Mesenteric fat pad (tissue), 1 donor: Measurements from ENCODE around the gene CDHR3. TPM values are rescaled to one million over a fixed set of nuclear protein-coding genes. Genes with fewer than 3 reads are reported as not detected.

Experiments
- DNase-seq: peaks from one replicate; pipeline ENCODE4 v3.0.0-alpha.2; 2020; ENCODE audit warnings: low spot score
- total RNA-seq: library from RNA; stranded (reverse); fragmentation: NEBNext Ultra II Directional; extraction: Animal tissue kit (Norgen Biotek cat#: 25700); gene quantifications from one replicate; pipeline ENCODE4 v1.2.1, GENCODE V29; 2021
- donor health status: DM: yes; HTN: yes; CAD: no.

CDHR3 gene
- total RNA-seq, 1 donor from 2014 or later = 35.7 TPM

GRCh38 chr7:106048706-106049020, 85.6 kb downstream of the CDHR3 start:
- DNase-seq = no peak

DNA sequence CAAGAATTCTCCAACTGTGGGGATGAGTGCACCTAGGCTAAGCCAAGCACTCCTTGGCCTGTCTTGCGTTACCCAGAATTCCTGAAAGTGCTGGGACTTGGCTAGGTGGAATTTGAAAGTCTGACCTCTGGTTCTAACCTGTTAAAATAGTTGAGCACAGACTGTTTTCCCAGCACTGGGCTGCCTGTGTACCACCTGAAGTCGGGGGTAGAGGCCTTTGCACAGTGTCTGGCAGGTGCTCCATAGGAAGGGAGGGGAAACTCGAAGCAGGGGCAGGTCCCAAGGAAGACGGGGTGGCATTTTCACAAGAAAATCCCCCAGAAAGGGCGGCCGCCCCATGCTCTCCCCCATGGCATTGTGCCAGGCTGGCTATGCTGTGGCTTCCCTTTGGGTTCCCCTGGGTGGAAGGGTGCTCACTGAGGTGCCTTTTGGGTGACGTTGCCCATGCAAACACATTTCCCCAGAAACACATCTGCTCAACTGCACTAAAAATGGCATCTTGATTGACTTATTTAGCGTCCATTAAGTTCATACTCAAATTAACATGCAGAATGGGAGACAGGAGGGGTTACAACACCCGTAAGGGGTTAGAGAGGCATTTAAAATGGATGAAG, 86.2 kb downstream of the CDHR3 start:
- no peak for DNase-seq

- DNase-seq = no peak
These were observed 87.1 kb downstream of the CDHR3 start for GRCh38 chr7:106050002-106050745.

DNA sequence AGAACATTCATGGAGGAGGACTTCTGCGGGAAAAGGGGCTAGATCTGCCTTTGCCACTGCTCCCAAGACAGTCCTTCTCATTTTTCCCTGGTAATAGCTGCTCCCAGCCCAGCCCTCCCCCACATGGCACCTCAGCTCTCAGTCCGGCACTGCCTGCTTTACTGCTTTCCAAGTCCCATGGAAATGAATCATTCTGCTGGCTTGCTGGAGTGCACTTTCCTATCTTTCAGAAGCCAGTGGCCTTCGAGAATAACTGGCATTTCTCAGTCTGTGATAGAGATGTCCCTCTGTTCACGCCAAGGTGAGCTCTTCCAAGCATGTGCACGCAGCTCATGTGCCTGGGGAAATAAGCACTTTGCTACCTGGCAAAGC, 87.7 kb downstream of the CDHR3 start:
- DNase-seq = no peak

GRCh38 chr7:106052681-106053080, 89.6 kb downstream of the CDHR3 start:
- no peak for DNase-seq

GRCh38 chr7:106053109-106053508, 90.0 kb downstream of the CDHR3 start:
- DNase-seq = no peak

GRCh38 chr7:106054156-106054910, 91.3 kb downstream of the CDHR3 start:
- no peak for DNase-seq

- DNase-seq = no peak
These were observed 92.0 kb downstream of the CDHR3 start for GRCh38 chr7:106054971-106055532.

GRCh38 chr7:106056513-106057203, 93.6 kb downstream of the CDHR3 start:
- no peak for DNase-seq

DNA sequence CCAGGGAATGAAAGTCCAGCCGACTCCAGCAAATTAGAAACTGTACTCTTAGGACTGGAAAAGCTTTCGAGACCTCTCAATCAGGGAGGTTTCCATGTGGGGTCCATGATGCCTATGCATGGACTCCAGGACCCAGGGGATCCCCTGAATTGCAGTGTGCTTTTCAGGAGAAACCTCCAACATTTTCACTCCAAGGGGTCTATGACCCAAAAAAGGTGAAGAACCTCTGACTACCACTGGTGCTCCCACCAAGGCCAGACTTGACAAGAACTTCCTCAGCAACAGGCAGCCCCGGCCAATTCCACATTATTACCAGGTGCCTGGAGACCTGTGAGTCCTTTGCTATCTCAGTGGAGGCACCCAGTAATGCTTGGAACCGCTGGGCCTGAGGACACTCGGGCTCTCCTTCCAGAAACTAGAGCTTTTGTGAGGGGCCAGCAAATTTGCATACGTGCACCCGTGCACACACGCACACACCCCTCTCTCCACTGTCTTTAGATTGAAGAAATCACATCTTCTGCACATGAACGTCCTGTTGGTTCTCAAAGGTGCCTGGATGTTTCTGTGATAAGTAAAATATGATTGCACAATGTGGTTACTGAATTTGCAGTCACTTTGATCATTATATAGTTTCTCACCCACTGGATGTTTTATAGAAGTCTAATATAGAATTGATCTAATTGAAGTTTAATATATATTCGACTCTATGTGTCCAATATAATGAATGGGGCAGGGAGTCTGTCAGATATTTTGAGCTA, 94.3 kb downstream of the CDHR3 start:
- peak; percentile 78 for DNase-seq

DNA sequence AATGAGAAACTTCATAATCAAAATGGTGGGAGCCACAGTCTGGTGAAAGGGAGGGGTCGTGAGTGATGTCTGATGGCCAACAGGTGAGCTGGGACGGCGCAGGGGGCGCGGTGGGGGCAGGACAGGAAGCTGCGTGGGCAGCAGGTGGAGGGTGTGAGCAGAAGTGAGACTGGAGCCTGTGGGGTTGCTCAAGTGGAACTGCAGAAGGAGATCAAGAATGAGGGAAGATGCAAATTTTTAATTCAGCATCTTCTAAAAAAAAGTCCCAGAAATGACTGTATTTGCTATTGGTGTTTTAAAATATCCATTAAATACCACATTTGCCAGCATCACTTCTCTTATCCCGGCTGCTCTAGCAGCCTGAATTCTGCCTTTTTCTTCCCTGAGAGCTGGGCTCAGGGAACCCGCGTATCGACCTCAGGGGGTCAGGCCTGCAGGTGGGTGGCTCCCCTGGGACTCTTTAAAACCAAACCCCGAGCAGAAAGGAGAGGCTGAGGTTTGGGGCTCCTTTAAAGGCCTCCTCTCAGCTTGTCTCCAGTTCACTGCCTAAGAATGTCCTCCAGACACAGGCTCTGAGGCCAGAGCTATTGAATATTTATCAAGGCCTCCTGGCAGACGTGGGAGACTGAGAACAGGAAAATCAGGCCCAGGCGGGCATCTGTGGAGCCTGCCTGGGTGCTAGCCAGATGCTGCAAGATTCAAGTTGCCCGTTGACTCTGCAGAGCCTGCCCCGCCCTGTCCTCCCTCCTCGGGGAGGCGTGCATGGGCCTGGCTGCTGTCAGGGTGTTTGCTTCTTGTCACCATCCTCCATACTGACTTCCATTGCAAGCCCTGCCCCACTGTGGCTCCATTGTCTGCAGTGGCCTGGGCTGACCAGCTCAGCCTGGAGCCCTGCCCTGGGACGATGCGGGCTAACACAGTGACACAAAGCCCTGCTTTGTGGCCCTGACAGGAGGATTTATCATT, 95.2 kb downstream of the CDHR3 start:
- DNase-seq = peak; percentile 81

GRCh38 chr7:106058928-106059324, 95.9 kb downstream of the CDHR3 start:
- no peak for DNase-seq

- DNase-seq = peak; percentile 51
These were observed 96.5 kb downstream of the CDHR3 start for GRCh38 chr7:106059556-106059955.

DNA sequence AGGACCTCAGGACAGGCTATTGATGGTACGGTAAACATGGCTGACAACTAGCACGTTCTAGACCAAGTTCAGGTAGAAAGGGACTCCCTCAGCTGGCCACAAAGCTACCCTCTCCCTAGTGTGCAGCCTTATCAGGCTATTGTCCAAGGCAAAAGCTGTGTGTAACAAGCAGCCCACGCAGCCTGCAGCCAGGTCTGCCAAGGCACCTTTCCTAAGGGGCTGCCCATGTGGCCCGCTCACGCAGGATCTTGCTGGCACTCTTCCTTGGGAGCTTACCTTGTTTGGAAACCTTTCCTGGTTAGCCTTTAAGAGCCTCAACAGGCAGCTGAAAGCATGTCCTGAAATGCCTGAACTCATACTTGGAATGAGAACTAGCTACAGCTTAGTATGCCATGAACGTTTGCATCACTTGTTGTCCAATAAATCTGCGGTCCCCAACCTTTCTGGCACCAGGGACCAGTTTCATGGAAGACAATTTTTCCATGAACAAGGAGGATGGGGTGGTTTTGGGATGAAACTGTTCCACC, 97.4 kb downstream of the CDHR3 start:
- DNase-seq = peak; percentile 78

GRCh38 chr7:106061301-106061979, 98.4 kb downstream of the CDHR3 start:
- DNase-seq = no peak

GRCh38 chr7:106062006-106062405, 98.9 kb downstream of the CDHR3 start:
- peak; percentile 84 for DNase-seq

DNA sequence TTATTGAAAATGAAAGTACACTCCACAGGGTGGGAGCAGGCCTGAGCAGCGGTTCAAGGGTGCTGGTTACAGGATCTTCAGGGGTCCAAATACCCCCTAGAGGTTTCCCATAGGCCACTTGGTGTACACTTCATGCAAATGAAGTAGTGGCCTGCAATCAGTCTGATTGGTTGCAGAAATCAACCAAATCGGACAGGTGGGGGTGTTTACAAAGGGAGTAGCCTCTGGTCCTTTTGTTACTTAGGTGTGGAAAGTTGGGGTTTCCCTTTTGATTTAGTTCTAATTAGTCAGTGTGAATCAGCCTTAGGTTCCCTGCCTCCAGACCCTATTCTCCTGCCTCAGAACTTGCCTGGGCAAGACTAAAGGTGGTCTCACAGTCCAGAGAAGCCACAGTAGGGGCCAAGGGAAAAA, 99.5 kb downstream of the CDHR3 start:
- DNase-seq = no peak

- DNase-seq = peak; percentile 8
These were observed 100.0 kb downstream of the CDHR3 start for GRCh38 chr7:106063024-106063423.

- DNase-seq = no peak
These were observed 100.6 kb downstream of the CDHR3 start for GRCh38 chr7:106063692-106064091.
